Psoas muscle (tissue), 8 donors: Measurements from ENCODE around the gene C1QTNF3. TPM values are rescaled to one million over a fixed set of nuclear protein-coding genes. Genes with fewer than 3 reads are reported as not detected.

Experiments used
- ATAC-seq, 4 donors: fragments of 200-7000 bp; cut with Tn5 transposase; one replicate each; pipeline ENCODE4 v1.9.1; 2020; ENCODE audit warnings: moderate library complexity in 3 of 4, mild to moderate bottlenecking in 2 of 4
- DNase-seq, 2 donors: peaks; one replicate each; pipeline ENCODE4 v3.0.0-alpha.2; 2020
- H3K27ac ChIP-seq: fragments of 200-600 bp; one replicate; pipeline ENCODE4 v1.8.0; 2022
- H3K27me3 ChIP-seq, 3 donors: fragments of 200-600 bp in 1 of 3; one replicate each; pipeline versions ENCODE4 v1.6.1 to v1.8.0; 2013 to 2022; ENCODE audit warnings: low read length in 2 of 3, mild to moderate bottlenecking in 2 of 3, moderate library complexity in 1 of 3; ENCODE audit not compliant: insufficient read depth in 3 of 3
- H3K36me3 ChIP-seq, 2 donors: fragments of 200-600 bp in 1 of 2; one replicate each; pipeline versions ENCODE4 v1.6.1 to v1.8.0; 2013 to 2022; ENCODE audit warnings: low read depth in 1 of 2, mild to moderate bottlenecking in 1 of 2, moderate library complexity in 1 of 2; ENCODE audit not compliant: insufficient read depth in 1 of 2
- H3K4me1 ChIP-seq: fragments of 200-600 bp; one replicate; pipeline ENCODE4 v1.8.0; 2022
- H3K4me3 ChIP-seq: fragments of 200-600 bp; one replicate; pipeline ENCODE4 v1.8.0; 2022; ENCODE audit warnings: mild to moderate bottlenecking
- H3K9me3 ChIP-seq: fragments of 200-600 bp; one replicate; pipeline ENCODE4 v1.8.0; 2022
- WGBS, 3 donors: extraction: QIAGEN DNeasy Blood & Tissue Kit; methylation state at CpG; one replicate each; pipeline versions ENCODE4 v1.1.6 to v1.1.7; 2013; 5-methylcytosine and 5-hydroxymethylcytosine counted together
- intact Hi-C, 2 donors: fragments of 100-400 bp; cut with DNase I; formaldehyde crosslinking; loops; one replicate each; pipeline versions ENCODE4 v1.11.0 to v1.14.2; 2022
- polyA plus RNA-seq, 3 donors: library from polyadenylated mRNA; stranded (reverse); fragments of 200-250 nt; gene quantifications; one replicate each; pipeline ENCODE4 v1.2.3, GENCODE V29; 2013
- total RNA-seq, 4 donors: library from RNA; stranded (reverse); fragmentation: NEBNext Ultra II Directional in 2 of 4; extraction: Animal tissue kit (Norgen Biotek cat#: 25700) in 2 of 4; gene quantifications; one replicate each; pipeline versions ENCODE4 v1.2.1 to v1.2.4, GENCODE V29; 2021 to 2023
- TF ChIP-seq, protein P1 (sequence below): fragments of 200-600 bp; IDR thresholded peaks from one replicate; pipeline ENCODE4 v1.8.0; 2022; ENCODE audit warnings: antibody characterized with exemption
- donor health status: healthy with polysubstance abuse.
- donor health status: DM: no; HTN: no; CAD: no; lungs with moderate emphysema.
- donor health status: Bipolar disorder and iron deficiency.
- donor health status: healthy.
- donor health status: DM: yes; HTN: yes; CAD: no.
- donor health status: DM: no; HTN: no; CAD: no.
- donor health status: DM: no; HTN: no; CAD: no.
- donor health status: DM: yes; HTN: yes; CAD: no.

Gene C1QTNF3
- total and polyA plus RNA-seq, 7 donors = 0.31 to 5.9 (median 0.55) TPM; not detected in 1

- intact Hi-C loops = no loop called here
- no peaks in the 10 kb centered on the region for H3K27me3 ChIP-seq
- TF ChIP-seq, protein P1, sequence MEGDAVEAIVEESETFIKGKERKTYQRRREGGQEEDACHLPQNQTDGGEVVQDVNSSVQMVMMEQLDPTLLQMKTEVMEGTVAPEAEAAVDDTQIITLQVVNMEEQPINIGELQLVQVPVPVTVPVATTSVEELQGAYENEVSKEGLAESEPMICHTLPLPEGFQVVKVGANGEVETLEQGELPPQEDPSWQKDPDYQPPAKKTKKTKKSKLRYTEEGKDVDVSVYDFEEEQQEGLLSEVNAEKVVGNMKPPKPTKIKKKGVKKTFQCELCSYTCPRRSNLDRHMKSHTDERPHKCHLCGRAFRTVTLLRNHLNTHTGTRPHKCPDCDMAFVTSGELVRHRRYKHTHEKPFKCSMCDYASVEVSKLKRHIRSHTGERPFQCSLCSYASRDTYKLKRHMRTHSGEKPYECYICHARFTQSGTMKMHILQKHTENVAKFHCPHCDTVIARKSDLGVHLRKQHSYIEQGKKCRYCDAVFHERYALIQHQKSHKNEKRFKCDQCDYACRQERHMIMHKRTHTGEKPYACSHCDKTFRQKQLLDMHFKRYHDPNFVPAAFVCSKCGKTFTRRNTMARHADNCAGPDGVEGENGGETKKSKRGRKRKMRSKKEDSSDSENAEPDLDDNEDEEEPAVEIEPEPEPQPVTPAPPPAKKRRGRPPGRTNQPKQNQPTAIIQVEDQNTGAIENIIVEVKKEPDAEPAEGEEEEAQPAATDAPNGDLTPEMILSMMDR = no peak
- no peak for ATAC-seq
- H3K27ac ChIP-seq = no peak overlapping the region
- 65 to 85% (median 69%) methylated on average over 2 of the region's 2 CpGs for WGBS, 3 donors
- DNase-seq = no peak
- no peak overlapping the region for H3K4me3 ChIP-seq
- H3K4me1 ChIP-seq = peaks cover 5% of the 10 kb centered on the region
- H3K36me3 ChIP-seq = no peaks in the 10 kb centered on the region
- no peaks in the 10 kb centered on the region for H3K9me3 ChIP-seq
These were observed 15.5 kb upstream of the C1QTNF3 start for GRCh38 chr5:34058532-34058931.

DNA sequence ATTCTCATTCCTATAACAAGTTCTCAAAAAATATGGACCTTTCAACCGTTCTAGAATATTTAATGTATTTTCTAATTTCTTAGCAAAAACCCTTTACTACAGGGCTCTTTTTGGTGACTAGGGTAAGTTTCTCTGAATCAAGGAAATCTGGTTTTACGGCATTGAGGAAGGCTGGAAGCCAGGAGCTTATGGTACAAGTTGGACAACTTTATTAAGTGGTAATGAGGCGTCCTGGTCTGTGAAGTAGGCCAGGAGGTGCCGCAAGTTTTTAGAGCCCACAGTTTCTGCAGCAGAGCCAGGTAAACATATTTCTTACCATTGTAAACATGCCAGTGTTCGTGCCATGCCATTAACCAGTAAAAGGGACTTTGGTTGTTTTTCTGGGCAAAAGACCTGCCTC, 14.6 kb upstream of the C1QTNF3 start:
- Histone ChIP-seq H3K4me3 (no peak overlapping the region), H3K36me3 (no peaks in the 10 kb centered on the region), H3K27ac (no peak overlapping the region), H3K9me3 (no peaks in the 10 kb centered on the region), H3K27me3 (no peaks in the 10 kb centered on the region), H3K4me1 (peaks cover 14% of the 10 kb centered on the region)
- TF ChIP-seq, protein P1 = no peak
- DNase-seq (no peak), ATAC-seq (no peak)
- intact Hi-C loops = no loop called here
- WGBS, 3 donors = 90 to 94% (median 91%) methylated on average over 5 of the region's 5 CpGs

DNA sequence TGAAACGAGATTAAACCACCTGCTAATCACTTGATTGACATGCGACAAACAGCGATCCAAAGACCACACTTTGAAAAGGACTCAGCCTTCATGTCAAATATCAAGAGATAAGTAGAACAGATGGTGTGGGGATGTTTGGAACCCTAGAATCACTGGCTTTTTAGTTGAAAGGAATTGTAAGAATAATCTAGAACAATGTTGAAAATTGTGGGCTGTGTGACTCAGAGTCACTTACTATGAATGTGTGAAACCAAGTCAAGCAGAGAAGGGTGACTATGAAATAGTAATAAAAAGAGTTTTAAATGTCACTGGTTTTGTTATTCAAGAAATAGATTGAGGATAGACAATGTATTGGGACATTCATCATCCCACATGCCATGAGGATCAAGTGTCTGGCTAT, 14.1 kb upstream of the C1QTNF3 start:
- intact Hi-C loops = no loop called here
- H3K36me3 ChIP-seq = no peaks in the 10 kb centered on the region
- DNase-seq = no peak

GRCh38 chr5:34055667-34056066, 12.7 kb upstream of the C1QTNF3 start:
- Histone ChIP-seq H3K9me3 (no peaks in the 10 kb centered on the region), H3K4me3 (no peak overlapping the region), H3K36me3 (peaks cover 0 to 3% of the 10 kb centered on the region in 2 donors), H3K4me1 (peaks cover 15% of the 10 kb centered on the region), H3K27me3 (no peaks in the 10 kb centered on the region), H3K27ac (no peak overlapping the region)
- TF ChIP-seq, protein P1 = no peak
- WGBS, 3 donors = 54 to 79% (median 70%) methylated on average over 3 of the region's 3 CpGs
- no peak for DNase-seq
- intact Hi-C loops = no loop called here
- ATAC-seq = no peak

More for the DNA sequence above, 14.1 kb upstream of the C1QTNF3 start:
- Histone ChIP-seq H3K4me3 (no peak overlapping the region), H3K27me3 (no peaks in the 10 kb centered on the region), H3K9me3 (no peaks in the 10 kb centered on the region), H3K4me1 (peaks cover 15% of the 10 kb centered on the region), H3K27ac (no peak overlapping the region)
- no peak for ATAC-seq
- TF ChIP-seq, protein P1 = no peak
- 83 to 93% (median 87%) methylated on average over 3 of the region's 3 CpGs for WGBS, 3 donors

DNA sequence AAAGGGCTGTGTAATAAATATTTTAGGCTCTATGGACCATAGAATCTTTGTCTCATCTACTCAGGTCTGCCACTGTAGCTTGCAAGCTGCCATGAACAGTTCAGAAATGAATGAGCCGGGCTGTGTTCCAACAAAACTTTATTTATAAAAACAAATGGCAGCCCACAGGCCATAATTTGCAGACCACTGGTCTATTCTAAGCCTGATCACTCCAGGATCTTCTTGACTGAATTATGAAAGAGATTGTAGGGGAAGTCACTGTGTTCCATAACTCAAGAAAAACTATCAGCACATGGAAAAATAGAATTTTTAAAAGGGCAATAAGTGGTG, 11.4 kb upstream of the C1QTNF3 start:
- intact Hi-C loops = no loop called here
- WGBS, 3 donors = 66 to 78% (median 74%) methylated on average over 1 of the region's 1 CpG
- no peak for DNase-seq
- H3K9me3 ChIP-seq = no peaks in the 10 kb centered on the region
- TF ChIP-seq, protein P1 = no peak
- no peak overlapping the region for H3K4me3 ChIP-seq
- H3K4me1 ChIP-seq = peaks cover 15% of the 10 kb centered on the region
- peaks cover 0 to 7% of the 10 kb centered on the region in 2 donors for H3K36me3 ChIP-seq
- no peak overlapping the region for H3K27ac ChIP-seq
- ATAC-seq = no peak
- H3K27me3 ChIP-seq = no peaks in the 10 kb centered on the region
